Measurements from ENCODE around the gene HDAC2. TPM values are rescaled to one million over a fixed set of nuclear protein-coding genes. Genes with fewer than 3 reads are reported as not detected.

HDAC2 gene
- total and polyA plus RNA-seq, 2 of the 13 experiments (the other 11 are each of a cell fraction or from before 2014, with no cell fraction given): 99.6 to 114 TPM

DNA sequence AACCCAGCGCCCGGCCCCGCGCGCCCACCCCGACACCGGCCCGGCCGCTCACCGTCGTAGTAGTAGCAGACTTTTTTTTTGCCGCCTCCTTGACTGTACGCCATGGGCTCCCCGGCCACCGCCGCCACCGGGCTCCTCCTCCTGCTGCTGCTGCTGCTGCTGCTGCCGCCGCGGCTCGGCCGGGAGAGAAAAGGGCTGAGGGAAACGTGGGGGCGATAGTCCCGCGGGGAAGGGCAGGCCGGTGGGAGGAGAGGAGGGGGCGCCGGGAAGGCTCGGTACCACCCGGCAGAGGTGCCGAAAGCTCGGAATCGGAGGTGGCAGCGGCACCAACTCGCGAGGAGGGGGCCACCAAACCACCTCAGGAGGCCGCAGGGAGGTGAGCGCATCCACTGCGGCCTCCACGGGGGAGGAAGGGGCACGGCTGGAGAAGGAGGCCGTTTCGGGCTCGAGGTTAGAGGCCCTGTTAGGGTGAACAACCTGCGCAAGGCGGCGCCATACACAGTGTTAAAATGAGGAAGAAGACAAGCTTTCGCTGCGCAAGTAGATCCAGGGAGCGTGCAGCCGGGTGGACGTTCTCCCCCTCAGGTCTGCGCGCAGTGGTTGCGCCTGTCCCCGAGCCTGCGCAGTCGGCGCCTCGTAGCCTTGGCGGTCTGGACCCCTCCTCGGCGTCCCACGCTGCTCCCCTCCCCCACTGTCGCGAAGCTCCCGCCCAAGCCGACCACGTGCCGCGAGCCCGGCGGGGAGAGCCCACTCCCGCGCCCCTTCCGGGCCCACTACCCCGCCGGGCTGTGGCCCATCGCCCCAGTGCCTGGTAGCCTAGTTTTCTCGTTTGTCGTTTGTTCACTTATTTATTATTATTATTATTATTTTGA, at the start of gene HDAC2 (continued):
- TF ChIP-seq ZNF609 (CRISPR knock-in tag; IDR thresholded peaks at IDR 0.05; ENCODE audit: borderline replicate concordance) (peak; percentile 83), ZNF34 (CRISPR knock-in tag; IDR thresholded peaks at IDR 0.05; ENCODE audit: borderline replicate concordance) (peak; percentile 93), ELK4 (CRISPR knock-in tag; IDR thresholded peaks at IDR 0.05; ENCODE audit: borderline replicate concordance) (peak; percentile 80; the same call in 1 of the 2 replicates), ZSCAN29 (CRISPR knock-in tag; conservative IDR thresholded peaks at IDR 0.05) (no peak; the same call in 1 of the 2 replicates), ZNF564 (CRISPR knock-in tag; IDR thresholded peaks at IDR 0.05) (peak; percentile 96), CEBPG (CRISPR knock-in tag; IDR thresholded peaks at IDR 0.05) (peak; percentile 44; the same call in 1 of the 2 replicates), ZNF326 (CRISPR knock-in tag; IDR thresholded peaks at IDR 0.05; ENCODE audit: borderline replicate concordance) (no peak), ZNF691 (CRISPR knock-in tag; IDR thresholded peaks at IDR 0.05; ENCODE audit: borderline replicate concordance, low read depth) (0 out of 2 replicates have a peak, but pooled peaks have one; percentile 88), PBX3 (CRISPR knock-in tag; IDR thresholded peaks at IDR 0.05; ENCODE audit: borderline replicate concordance) (peak; percentile 93; the same call in 1 of the 2 replicates), TBP (CRISPR knock-in tag; IDR thresholded peaks at IDR 0.05) (no peak), RFXAP (CRISPR knock-in tag; IDR thresholded peaks at IDR 0.05; ENCODE audit: borderline replicate concordance) (peak; percentile 96; the same call in 1 of the 2 replicates), TBL1XR1 (IDR thresholded peaks at IDR 0.05; ENCODE audit: borderline replicate concordance, low read length, partially characterized antibody) (no peak), RARG (CRISPR knock-in tag; IDR thresholded peaks at IDR 0.05; ENCODE audit: low read depth) (peak; percentile 88; the same call in 1 of the 2 replicates)
- TF ChIP-seq, protein P1, sequence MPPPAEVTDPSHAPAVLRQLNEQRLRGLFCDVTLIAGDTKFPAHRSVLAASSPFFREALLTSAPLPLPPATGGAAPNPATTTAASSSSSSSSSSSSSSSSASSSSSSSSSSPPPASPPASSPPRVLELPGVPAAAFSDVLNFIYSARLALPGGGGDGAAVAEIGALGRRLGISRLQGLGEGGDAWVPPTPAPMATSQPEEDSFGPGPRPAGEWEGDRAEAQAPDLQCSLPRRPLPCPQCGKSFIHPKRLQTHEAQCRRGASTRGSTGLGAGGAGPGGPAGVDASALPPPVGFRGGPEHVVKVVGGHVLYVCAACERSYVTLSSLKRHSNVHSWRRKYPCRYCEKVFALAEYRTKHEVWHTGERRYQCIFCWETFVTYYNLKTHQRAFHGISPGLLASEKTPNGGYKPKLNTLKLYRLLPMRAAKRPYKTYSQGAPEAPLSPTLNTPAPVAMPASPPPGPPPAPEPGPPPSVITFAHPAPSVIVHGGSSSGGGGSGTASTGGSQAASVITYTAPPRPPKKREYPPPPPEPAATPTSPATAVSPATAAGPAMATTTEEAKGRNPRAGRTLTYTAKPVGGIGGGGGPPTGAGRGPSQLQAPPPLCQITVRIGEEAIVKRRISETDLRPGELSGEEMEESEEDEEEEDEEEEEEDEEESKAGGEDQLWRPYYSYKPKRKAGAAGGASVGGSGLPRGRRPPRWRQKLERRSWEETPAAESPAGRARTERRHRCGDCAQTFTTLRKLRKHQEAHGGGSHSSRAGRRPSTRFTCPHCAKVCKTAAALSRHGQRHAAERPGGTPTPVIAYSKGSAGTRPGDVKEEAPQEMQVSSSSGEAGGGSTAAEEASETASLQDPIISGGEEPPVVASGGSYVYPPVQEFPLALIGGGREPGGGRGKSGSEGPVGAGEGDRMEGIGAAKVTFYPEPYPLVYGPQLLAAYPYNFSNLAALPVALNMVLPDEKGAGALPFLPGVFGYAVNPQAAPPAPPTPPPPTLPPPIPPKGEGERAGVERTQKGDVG (CRISPR knock-in tag; IDR thresholded peaks at IDR 0.05; ENCODE audit: borderline replicate concordance): peak; percentile 88; the same call in 1 of the 2 replicates
